Stimulated activated CD4-positive, alpha-beta T cell treated with anti-CD3 and anti-CD28 coated beads, Interleukin-4, amount 100 ng/mL, for 48 hours (primary cell): ENCODE data around the gene BCAR3.
"Not testable (repeated sequence)": the region's sequence is repeated elsewhere in the genome, so short reads cannot be mapped to it uniquely, and the experiment has no call there.

Experiments used
- DNase-seq, 2 donors: peaks; one replicate each; pipeline ENCODE4 v3.0.0-alpha.2; 2020; ENCODE audit warnings: low read depth in 2 of 2

Gene BCAR3

DNA sequence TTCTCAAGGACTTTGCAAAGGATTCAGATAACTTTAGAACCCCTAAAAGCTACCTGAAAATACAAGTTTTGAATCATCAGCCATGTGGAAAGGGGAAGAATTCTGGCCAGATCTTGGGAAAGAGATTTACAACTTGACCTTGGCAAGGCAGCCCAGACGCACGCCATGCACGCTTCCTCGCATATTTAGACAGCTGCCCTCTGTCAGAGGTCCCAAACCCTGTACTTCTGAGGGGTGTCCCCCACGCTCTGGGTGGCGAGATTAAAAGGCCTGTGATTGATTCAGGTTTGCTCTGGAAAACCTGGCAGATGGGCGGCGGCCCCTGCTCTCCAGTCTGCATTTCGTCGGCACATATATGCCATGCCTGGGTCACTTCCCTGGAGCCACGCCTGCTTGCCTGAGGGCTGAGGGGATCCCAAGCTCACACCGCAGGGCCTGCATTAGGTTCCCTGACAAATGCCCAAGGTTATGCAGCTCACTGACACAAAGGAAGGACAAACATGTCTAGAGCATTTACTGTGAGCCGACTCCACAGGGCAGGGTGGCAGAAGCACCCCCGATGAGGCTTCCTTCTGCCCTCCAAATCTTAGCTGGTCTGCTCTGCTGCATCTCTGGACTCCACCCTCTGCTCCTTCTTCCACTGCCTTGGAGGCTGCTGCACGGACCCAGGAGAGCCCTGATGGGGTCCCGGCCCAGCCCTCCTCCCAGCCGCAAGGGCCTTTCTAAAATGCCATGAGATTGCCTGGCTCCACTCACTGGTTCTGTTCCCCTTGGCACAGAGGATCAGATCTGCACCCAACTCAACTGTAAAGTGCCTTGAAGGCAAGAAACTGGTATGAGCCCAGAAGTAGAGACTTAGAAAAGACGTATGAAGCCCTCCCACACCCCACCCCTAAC, 103.9 kb downstream of the BCAR3 start:
- DNase-seq = no peak

DNA sequence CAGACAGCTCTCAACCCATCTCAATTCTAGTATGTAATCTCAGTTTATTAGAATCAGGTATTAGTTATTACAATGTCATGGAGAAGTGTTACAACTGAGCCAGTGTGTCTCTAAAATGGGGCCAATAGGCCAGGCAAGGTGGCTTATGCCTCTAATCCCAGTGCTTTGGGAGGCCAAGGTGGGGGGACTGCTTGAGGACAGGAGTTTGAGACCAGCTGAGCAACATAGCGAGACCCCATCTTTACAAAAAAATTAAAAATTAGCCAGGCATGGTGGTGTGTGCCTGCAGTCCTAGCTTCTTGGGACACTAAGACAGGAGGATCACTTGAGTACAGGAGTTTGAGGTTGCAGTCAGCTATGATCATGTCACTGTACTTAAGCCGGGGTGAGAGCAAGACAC, 104.9 kb downstream of the BCAR3 start:
- DNase-seq = no peak

DNA sequence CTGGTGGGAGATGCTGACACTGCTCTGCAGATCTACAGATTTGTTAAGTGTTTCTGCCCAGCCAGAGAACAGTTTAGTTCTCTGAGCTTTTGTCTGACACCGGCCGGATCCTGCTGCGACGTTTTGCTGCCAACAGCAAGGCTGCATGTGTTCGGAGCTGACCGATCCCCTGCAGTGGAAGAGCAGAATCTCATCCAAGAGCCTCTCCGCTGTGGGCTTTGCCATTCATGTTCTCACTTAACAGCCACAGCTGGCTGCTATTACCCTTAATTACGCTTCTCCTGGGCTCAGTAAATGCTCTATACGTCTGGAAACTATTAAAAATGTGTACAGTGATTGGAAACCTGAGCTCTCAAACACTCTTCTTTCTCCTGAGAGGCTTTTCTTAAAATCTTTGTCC, 105.3 kb downstream of the BCAR3 start:
- DNase-seq = no peak

DNA sequence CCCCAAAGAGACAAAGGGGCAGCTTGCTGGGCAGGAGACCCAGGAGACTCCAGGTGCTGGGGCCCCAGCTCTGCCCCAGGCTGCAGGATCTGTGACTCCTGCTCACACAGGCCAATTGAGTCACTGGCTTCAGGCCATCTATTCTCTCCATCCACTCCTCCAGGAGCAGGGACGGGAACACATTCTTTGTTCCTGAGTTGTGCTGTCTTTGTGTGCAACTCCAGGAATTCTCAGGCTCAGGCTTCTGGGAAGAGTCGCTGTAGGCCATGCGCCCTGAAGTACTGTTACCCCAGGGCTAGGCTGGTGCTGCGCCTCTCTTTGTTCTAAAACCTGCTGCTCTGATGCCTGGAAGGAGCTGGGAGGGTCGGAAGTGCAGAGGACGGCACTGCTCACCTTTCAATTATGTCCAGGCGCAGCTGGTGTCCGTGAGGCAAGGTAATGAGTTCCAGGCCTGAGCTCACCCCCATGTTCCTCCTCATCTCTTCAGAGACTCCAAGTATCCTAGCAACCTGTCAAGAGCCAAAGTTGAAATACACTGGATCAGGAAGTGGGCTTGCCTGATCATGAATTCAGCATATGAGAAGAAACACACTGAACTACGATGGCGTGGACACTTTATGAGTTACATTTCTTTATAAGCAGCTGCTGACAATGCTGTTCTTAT, 105.9 kb downstream of the BCAR3 start:
- no peak for DNase-seq

DNA sequence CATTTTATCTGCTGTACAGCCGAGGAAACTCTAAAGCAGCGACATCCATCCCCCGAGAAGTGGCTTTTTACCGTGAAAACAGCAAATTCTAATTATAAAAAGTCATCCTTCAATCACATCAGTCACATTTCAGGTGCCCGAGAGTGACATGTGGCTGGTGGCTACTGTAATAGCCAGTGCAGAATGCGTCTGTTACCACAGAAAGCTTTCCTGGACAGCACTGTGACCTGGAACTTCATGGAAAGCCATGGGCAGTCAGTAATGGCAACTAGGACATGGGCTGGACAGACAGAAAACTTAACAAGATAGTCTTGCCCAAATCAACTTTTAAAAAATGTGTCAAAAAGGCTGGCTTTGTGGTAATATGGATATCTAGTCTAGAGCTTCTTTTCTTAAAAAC, 106.6 kb downstream of the BCAR3 start:
- DNase-seq = no peak

DNA sequence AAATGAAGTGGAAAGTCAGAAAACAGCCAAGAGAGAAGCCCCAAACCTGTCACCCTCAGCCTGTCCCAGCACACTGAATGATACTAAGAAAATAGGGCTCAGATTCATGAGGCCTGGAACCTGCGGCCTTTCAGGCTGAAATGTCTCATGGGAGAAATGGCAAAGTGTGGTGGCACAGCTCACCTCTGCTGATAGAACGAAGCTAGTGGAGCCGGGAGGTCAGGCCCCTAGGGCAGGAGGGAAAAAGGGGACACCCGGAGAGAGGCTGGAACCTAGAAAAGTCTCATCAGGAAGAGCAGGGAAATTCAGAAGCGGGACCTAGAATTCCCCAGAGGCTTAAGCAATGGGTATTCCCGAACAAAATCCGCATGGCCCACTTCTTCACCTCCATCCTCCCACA, 107.1 kb downstream of the BCAR3 start:
- no peak for DNase-seq

DNA sequence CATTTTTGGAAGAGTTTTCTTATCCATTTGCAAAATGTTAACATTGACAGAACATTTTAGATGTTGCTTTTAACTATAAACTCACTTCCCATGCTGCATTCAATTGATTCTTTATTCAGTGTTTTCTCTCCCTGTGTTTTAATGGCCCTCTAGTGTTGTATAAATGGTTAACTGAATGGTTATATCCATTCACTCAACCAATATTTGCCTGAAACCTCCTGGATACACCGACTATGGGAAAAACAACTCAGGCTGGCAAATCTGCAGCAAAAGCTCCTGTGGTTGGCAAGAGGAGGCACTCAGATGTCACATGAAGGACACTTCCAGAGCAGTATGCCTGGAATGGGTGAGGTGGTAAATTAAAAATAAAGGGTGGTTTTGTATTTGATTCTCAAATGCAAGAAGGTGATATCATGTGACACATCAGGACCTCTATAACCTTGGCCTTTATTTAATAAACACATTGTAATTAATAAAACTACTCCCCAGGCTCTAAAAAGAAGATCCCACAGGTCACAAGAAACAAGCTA, 107.6 kb downstream of the BCAR3 start:
- DNase-seq = no peak

DNA sequence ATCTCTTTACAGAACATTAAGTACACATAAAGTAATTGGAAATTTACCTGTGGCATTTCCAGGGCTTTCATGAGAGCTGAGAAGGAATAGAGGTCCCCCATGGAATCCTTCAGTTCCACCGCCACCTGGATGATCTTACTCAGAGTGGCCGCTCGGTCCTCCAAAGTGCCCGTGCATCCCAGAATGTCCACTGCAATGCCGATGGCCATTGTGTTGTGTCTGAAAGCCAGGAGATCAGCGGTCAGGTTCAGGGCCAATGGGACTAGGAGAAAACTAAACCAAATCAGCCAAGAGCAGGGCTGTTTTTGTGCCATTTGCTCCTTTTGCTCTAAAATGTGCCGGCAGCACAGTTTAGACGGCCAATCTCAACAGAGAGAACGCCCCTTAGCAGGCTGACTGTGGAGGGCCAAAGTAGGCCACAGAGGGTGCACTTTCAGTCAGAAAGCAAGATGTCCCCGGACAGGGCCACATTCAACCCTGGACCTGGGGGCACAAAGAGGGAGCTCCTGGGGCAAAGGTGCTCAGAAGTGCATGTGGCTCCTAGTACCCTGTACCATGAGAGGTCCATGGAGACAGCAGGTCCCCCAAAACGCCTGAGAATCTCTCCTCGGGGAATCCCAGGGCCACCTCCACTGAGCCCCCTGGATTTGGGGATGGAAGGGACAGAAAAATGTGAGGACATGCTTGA, 109.9 kb downstream of the BCAR3 start:
- no peak for DNase-seq

DNA sequence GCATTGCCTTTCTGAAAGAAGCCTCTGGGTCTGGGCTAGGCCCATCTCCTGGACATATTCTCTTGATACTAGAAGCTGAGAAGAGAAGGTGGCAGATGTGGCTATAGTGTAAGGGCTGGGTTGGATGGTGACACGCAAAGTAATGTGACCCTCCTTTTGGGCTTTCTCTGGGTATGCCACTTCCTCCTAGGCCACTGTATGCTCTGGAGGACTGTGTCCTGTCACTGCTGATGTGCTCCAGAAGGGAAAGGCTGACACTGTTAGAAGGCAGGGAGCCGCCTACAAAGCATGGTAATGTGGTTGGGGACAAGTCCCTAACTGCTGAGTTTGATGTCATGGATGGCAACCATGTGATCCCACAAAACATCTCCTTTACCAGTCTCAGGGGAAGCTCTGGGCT, 112.1 kb downstream of the BCAR3 start:
- no peak for DNase-seq

DNA sequence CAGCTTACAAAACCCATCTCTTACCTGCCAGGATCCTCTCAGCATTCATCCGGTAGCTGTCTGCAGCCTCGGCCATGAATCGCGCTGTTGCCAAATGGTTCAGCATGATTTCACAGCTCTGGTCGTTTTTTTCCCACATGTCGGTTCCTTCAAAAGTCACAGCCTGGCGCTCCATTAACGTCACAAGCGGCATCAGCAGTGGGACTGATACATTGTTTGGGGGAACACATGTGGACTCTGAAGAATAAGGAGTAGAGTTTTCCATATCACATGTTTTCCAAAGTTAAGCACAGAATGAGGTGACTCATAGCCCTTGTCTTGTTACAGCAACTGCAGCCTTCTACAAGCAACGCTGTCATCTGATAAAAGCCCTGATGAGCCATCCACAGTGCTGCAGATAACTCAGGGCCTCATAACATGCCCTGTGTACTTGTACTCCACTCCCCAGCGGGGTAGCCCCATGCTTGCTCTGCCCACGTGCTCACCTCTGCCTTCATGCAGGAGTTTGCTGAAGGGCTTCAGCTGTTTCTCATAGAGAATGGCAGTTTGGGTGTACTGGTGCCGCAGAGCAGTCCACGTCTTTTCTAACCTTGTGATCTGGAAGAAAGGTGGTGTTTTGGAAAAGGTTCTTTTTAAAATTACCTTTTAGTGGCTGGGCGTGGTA, 114.2 kb downstream of the BCAR3 start:
- no peak for DNase-seq

DNA sequence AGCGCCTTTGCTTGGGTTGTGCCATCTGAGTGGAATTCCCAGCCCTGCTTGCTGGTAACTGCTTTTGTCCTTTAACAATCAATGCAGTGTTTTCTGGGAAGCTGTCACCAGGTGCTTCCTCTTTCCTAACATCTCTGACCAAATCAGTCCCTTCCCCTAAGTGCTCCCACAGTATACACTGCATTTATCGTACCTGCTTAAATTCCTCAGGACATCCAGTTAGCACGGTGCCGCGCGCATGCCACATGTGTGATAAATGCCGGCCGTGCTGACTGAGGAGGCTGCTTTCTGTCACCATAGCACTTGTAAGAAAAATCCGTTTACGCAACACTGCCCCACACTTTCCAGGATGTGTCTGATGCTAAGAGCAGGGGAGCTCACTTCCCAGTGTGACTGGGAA, 115.4 kb downstream of the BCAR3 start:
- no peak for DNase-seq

DNA sequence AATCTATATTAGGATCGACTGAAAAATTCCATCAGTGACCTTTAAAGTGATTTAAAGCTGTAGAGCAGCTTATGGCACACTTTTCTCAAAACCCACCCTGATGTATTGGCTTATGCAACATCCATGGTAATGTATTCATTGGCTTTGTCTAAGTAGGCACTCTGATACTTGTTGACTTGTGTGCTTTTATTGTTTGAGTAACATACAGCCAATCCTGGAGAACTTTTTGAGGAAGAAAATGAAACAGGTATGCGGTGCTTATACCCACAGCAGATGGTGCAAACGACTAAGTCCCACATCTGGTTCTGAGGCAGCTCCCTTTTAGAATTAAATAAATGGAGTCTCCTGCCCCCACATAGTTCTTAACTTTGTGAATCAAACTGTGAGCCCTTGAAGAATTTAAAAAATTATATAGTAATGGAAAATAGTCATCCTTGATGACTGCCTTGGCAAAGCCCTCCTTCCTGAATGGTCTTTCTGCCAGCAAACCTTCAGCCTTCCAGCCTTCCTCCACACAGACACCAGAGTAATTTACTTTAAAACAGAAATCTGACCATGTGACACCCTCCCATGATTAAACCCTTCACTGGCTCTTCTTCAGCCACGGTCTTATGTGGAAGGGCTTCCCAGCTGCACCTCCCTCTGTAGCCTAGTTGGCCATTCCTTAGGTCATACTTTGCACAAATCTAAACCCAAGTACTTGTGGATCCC, 116.0 kb downstream of the BCAR3 start:
- DNase-seq = no peak

DNA sequence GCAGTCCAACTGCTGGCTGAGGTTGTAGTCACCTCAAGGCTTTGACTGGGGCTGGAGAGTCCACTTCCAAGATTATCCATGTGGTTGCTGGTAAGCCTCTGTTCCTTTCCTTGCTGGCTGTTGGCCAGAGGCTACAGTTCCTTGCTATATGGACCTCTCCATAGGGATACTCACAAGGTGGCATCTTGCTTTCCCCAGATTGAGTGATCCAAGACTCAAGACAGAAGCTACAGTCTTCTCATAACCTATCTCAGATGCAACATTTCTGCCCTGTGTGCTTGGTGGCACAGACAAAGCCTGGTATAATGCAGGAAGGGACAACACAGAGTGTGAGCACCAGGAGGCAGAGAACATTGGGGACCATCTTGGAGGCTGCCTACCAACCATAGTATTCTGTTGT, 121.9 kb downstream of the BCAR3 start:
- DNase-seq = no peak

DNA sequence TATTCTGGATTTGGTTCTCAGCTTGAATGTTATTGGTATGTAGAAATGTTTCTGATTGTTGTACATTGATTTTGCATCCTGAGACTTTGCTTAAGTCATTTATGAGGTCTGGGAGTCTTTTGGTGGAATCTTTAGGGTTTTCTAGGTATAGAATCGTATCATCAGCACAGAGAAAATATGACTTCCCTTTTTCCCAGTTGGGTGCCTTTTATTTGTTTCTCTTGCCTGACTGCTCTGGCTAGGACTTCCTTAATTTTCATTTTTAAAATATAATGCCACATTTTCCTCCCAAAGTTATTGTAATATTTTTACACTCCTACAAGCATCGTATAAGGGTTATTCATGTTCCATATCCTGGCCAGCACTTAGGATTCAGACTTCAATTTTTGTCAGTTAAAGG, 122.6 kb downstream of the BCAR3 start:
- DNase-seq = no peak

DNA sequence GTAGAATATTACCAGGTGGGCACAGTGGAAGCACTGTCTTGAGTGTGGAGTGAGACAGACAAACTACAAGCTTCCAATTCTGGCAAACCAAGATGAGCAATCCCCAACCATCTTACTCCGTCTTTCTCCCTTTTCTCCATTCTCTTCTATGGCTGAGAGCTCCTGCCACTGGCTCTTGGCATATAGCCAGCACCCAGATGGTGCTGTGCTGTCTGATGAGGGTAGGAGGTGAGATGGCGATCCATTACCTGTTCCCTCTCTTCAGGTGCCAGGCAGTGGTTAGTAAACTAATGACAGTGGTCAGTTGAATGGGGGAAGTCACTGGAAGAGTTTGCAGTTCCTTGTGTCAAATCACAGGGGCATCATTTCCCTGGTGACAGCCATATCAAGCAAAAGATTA, 125.3 kb downstream of the BCAR3 start:
- no peak for DNase-seq

DNA sequence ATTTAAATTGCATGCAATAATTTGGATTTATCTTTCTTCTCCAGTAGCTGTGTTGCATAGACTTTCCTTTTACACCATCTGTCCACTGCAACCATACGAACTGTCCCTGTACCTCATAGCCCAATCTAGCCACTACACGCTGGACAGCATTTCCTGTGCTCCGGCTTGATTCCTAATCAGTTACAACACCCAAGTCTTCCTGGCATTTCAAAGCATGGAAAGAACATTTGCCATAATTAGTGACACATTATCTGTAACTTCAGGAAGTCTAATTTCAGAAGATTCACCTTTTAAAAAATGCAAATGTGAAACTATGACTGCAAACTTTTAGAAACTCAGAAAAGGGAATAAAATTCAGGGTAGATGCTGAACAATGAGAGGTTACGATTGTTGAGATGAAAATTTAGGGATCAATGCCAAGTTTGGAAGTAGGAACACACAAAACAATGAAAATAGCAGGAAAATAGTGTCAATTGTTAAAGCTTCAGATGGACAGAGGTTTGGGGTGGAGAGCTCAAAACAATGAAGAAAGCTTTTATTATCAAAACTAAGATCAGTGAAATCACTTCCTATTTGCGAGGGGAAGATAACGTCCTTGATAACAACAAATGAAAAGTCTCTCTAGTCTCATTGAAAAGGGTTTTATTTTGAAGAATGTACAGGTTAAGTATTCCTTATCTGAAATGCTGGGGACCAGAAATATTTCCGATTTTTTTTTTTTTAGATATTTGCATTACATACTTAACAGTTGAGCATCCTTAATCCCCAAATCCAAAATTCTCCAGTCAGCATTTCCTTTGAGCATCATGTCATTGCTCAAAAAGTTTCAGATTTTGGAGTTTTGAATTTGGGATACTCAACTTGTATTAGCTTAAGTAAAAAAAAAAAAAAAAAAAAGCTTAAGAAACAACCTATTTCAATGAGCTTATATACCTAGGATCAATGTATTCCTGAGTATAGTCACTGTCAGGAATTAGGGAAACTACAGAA, 126.5 kb downstream of the BCAR3 start:
- no peak for DNase-seq

DNA sequence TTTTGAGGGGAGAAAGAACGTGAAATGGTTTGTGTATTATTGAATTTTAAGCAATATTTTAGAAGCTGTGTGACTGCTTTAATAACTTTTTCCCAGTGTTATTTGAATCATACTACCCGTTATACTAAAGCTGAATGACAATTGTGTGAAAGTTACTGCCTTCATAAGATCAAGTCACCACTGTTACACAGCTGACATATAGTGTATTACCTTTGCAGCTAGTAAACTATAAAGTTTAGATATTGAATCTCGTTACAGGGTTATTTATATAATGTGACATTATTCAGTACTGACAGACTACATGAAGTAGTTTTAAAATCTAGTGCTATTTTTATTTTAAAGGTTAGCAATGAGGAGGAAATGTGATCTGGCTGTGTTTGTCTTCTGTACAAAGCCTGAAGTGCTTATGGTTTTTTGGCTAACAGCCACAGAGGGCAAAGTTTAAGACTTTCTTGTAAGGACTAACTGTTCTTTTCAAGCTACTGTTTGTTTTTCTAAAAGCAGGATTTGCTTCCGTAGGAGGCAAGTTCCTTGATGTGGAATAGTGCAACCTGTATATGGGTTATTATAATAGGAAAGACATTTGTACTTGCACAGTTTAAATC, 127.6 kb downstream of the BCAR3 start:
- DNase-seq = not testable (repeated sequence)

DNA sequence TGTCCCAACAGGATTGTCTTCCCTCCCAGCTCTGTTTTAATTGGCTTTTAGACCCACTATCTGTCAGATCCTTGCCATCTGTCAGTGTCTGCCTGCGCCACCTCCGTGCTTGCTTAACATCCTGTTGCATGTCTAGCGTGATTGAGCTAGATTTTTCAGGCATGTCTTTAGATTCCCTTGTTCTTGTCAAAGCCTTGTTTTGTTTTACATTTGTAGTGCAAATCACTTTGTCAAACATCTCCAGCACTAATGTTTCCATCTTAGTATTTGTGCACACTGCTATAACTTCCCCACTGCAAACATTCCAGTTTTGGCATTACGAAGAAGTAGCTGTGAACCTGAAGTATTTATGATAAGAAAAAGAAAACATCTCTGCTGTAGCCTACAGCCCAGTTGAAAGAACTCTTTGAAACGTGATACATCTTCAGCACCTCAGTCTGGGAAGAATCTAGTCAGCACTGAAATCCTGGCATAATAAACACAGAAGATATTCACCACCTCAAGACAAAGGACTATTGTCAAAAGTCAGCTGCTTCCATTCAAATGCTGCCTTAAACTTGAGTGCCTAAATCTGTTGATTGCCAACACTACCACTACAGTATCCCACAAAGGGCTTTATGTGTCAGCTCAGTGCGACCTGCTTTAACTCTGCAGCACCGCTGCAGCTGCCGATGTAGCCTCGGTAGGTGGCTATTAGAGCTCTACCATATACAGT, 128.7 kb downstream of the BCAR3 start:
- no peak for DNase-seq

DNA sequence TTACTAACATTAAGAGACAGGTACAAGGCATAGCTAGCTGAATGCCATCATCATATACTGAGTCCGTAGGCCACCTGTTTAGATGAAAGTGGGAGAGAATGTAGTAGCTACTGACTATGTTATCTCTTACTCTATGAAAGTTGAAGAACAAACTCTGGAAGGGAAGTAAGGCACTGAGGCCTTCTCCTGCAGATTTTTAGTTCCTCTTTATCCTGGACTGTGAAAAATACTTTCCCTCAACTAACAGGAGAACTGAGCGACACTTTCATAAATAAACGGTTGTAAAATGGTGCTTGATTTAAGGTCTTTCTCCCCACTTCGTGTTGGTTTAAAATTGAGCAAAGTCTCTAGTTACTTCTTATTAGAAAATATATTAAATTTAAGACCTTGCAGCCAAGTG, 131.8 kb downstream of the BCAR3 start:
- DNase-seq = no peak
